ENCODE results near the gene EMCN.

EMCN gene

GRCh38 chr4:100517864-100518341 is at the start of gene EMCN:
EMCN (minus strand) TSS chr4:100518022; CDS start chr4:100517914, 108 bp downstream.
- H3K27me3 ChIP-seq (ENCODE audit: low read depth, low read length) = no peaks in the 10 kb centered on the region
- no peaks in the 10 kb centered on the region for H4K20me1 ChIP-seq (ENCODE audit: insufficient read depth, low read length)
- no peak within 1 kb of the TSS for H3K4me2 ChIP-seq (ENCODE audit: low read length)
- H3K36me3 ChIP-seq (replicated peaks; ENCODE audit: low read depth, low read length) = no peaks in the 10 kb centered on the region
- no peak within 1 kb of the TSS for H3K27ac ChIP-seq (ENCODE audit: low read length)
- H3K79me2 ChIP-seq (ENCODE audit: low read length) = no peaks in the 10 kb centered on the region
- H3K9me3 ChIP-seq (ENCODE audit: insufficient read depth, low read length) = no peaks in the 10 kb centered on the region
- H2AFZ ChIP-seq (ENCODE audit: low read depth, low read length) = no peak within 1 kb of the TSS
- TF ChIP-seq CTCF (IDR thresholded peaks at IDR 0.05; ENCODE audit: low read depth, low read length) (no peak), EZH2phosphoT487 (IDR thresholded peaks at IDR 0.05; ENCODE audit: low read depth) (no peak)
- H3K4me3 ChIP-seq (ENCODE audit: low read length) = no peak within 1 kb of the TSS
- no peak within 1 kb of the TSS for H3K9ac ChIP-seq (ENCODE audit: low read length)
- peaks cover 6% of the 10 kb centered on the region for H3K4me1 ChIP-seq (ENCODE audit: low read length)

GRCh38 chr4:100566396-100566795 is 48.6 kb upstream of the EMCN start:
- TF ChIP-seq EZH2phosphoT487 (IDR thresholded peaks at IDR 0.05; ENCODE audit: low read depth) (no peak), CTCF (IDR thresholded peaks at IDR 0.05; ENCODE audit: low read depth, low read length) (no peak)
- Histone ChIP-seq H3K4me3 (ENCODE audit: low read length) (no peak overlapping the region), H2AFZ (ENCODE audit: low read depth, low read length) (no peak overlapping the region)

GRCh38 chr4:100557306-100557705 is 39.5 kb upstream of the EMCN start:
- Histone ChIP-seq H3K79me2 (ENCODE audit: low read length) (no peaks in the 10 kb centered on the region), H2AFZ (ENCODE audit: low read depth, low read length) (no peak overlapping the region), H3K4me2 (ENCODE audit: low read length) (no peak overlapping the region), H3K36me3 (replicated peaks; ENCODE audit: low read depth, low read length) (no peaks in the 10 kb centered on the region), H3K9ac (ENCODE audit: low read length) (no peak overlapping the region), H3K4me1 (ENCODE audit: low read length) (no peaks in the 10 kb centered on the region), H3K4me3 (ENCODE audit: low read length) (no peak overlapping the region), H4K20me1 (ENCODE audit: insufficient read depth, low read length) (no peaks in the 10 kb centered on the region), H3K27me3 (ENCODE audit: low read depth, low read length) (no peaks in the 10 kb centered on the region), H3K9me3 (ENCODE audit: insufficient read depth, low read length) (no peaks in the 10 kb centered on the region), H3K27ac (ENCODE audit: low read length) (no peak overlapping the region)
- TF ChIP-seq EZH2phosphoT487 (IDR thresholded peaks at IDR 0.05; ENCODE audit: low read depth) (no peak), CTCF (IDR thresholded peaks at IDR 0.05; ENCODE audit: low read depth, low read length) (no peak)

More at GRCh38 chr4:100566396-100566795, 48.6 kb upstream of the EMCN start:
- H4K20me1 ChIP-seq (ENCODE audit: insufficient read depth, low read length) = no peaks in the 10 kb centered on the region
- no peak overlapping the region for H3K9ac ChIP-seq (ENCODE audit: low read length)
- H3K27me3 ChIP-seq (ENCODE audit: low read depth, low read length) = no peaks in the 10 kb centered on the region
- peaks cover 33% of the 10 kb centered on the region for H3K4me1 ChIP-seq (ENCODE audit: low read length)
- no peak overlapping the region for H3K27ac ChIP-seq (ENCODE audit: low read length)
- peak overlapping the region; percentile 22; the same call in 1 of the 2 replicates for H3K4me2 ChIP-seq (ENCODE audit: low read length)
- no peaks in the 10 kb centered on the region for H3K9me3 ChIP-seq (ENCODE audit: insufficient read depth, low read length)
- no peaks in the 10 kb centered on the region for H3K36me3 ChIP-seq (replicated peaks; ENCODE audit: low read depth, low read length)
- H3K79me2 ChIP-seq (ENCODE audit: low read length) = no peaks in the 10 kb centered on the region

GRCh38 chr4:100555611-100556337 is 38.0 kb upstream of the EMCN start:
- H3K27me3 ChIP-seq (ENCODE audit: low read depth, low read length) = no peaks in the 10 kb centered on the region
- no peak for TF ChIP-seq EZH2phosphoT487 (IDR thresholded peaks at IDR 0.05; ENCODE audit: low read depth)
- TF ChIP-seq CTCF (IDR thresholded peaks at IDR 0.05; ENCODE audit: low read depth, low read length) = no peak
- no peaks in the 10 kb centered on the region for H3K79me2 ChIP-seq (ENCODE audit: low read length)
- H3K9me3 ChIP-seq (ENCODE audit: insufficient read depth, low read length) = no peaks in the 10 kb centered on the region
- no peaks in the 10 kb centered on the region for H3K36me3 ChIP-seq (replicated peaks; ENCODE audit: low read depth, low read length)
- no peaks in the 10 kb centered on the region for H3K4me1 ChIP-seq (ENCODE audit: low read length)
- H3K4me2 ChIP-seq (ENCODE audit: low read length) = no peak overlapping the region
- no peak overlapping the region for H3K27ac ChIP-seq (ENCODE audit: low read length)
- no peak overlapping the region for H3K9ac ChIP-seq (ENCODE audit: low read length)
- H3K4me3 ChIP-seq (ENCODE audit: low read length) = no peak overlapping the region
- H4K20me1 ChIP-seq (ENCODE audit: insufficient read depth, low read length) = no peaks in the 10 kb centered on the region
- H2AFZ ChIP-seq (ENCODE audit: low read depth, low read length) = no peak overlapping the region
